Rectal smooth muscle tissue (tissue), 1 donor: ENCODE results near the gene CORO2A.

ENCODE experiments used
- H3K27ac ChIP-seq: one replicate; pipeline ENCODE4 v1.7.0; 2013; ENCODE audit warnings: low read depth, low read length, inconsistent platforms
- H3K27me3 ChIP-seq: one replicate; pipeline ENCODE4 v1.7.0; 2013; ENCODE audit warnings: low read length; ENCODE audit not compliant: control insufficient read depth, insufficient read depth
- H3K36me3 ChIP-seq: one replicate; pipeline ENCODE4 v1.7.0; 2013; ENCODE audit warnings: low read length; ENCODE audit not compliant: control insufficient read depth, insufficient read depth
- H3K4me1 ChIP-seq: one replicate; pipeline ENCODE4 v1.7.0; 2013; ENCODE audit warnings: low read length; ENCODE audit not compliant: control insufficient read depth, insufficient read depth
- H3K4me3 ChIP-seq: one replicate; pipeline ENCODE4 v1.7.0; 2013; ENCODE audit warnings: low read length
- H3K9ac ChIP-seq: one replicate; pipeline ENCODE4 v1.7.0; 2013; ENCODE audit warnings: low read length

The CORO2A gene

GRCh38 chr9:98192503-98193335 is at the start of gene CORO2A:
Gene CORO2A, minus strand, starts transcription at chr9:98192637. Its CDS starts 34,977 bp downstream, at chr9:98157660.
- no peaks in the 10 kb centered on the region for H3K27me3 ChIP-seq
- no peaks in the 10 kb centered on the region for H3K4me1 ChIP-seq
- H3K9ac ChIP-seq, result peak within 1 kb of the TSS; percentile 38
- peak within 1 kb of the TSS; percentile 88 for H3K4me3 ChIP-seq
- no peaks in the 10 kb centered on the region for H3K36me3 ChIP-seq
- H3K27ac ChIP-seq, result no peak within 1 kb of the TSS

- Histone ChIP-seq H3K27ac (no peak overlapping the region), H3K9ac (no peak overlapping the region), H3K36me3 (no peaks in the 10 kb centered on the region), H3K4me1 (no peaks in the 10 kb centered on the region), H3K27me3 (no peaks in the 10 kb centered on the region), H3K4me3 (no peak overlapping the region)
Measured at GRCh38 chr9:98241357-98242300, 49.2 kb upstream of the CORO2A start.

- Histone ChIP-seq H3K4me1 (no peaks in the 10 kb centered on the region), H3K36me3 (no peaks in the 10 kb centered on the region), H3K9ac (no peak overlapping the region), H3K27ac (no peak overlapping the region), H3K4me3 (no peak overlapping the region), H3K27me3 (no peaks in the 10 kb centered on the region)
Measured at GRCh38 chr9:98240475-98240874, 48.0 kb upstream of the CORO2A start.

GRCh38 chr9:98236901-98237487 is 44.6 kb upstream of the CORO2A start:
- no peaks in the 10 kb centered on the region for H3K27me3 ChIP-seq
- H3K4me3 ChIP-seq, result no peak overlapping the region
- no peak overlapping the region for H3K27ac ChIP-seq
- H3K4me1 ChIP-seq, result no peaks in the 10 kb centered on the region
- no peak overlapping the region for H3K9ac ChIP-seq
- H3K36me3 ChIP-seq, result peaks cover 3% of the 10 kb centered on the region

- Histone ChIP-seq H3K9ac (no peak overlapping the region), H3K27me3 (no peaks in the 10 kb centered on the region), H3K27ac (no peak overlapping the region), H3K4me3 (no peak overlapping the region), H3K4me1 (no peaks in the 10 kb centered on the region), H3K36me3 (peaks cover 3% of the 10 kb centered on the region)
Measured at GRCh38 chr9:98235126-98235525, 42.7 kb upstream of the CORO2A start.

GRCh38 chr9:98234245-98234825 is 41.9 kb upstream of the CORO2A start:
- Histone ChIP-seq H3K27me3 (no peaks in the 10 kb centered on the region), H3K9ac (no peak overlapping the region), H3K36me3 (peaks cover 3% of the 10 kb centered on the region), H3K4me1 (no peaks in the 10 kb centered on the region), H3K27ac (no peak overlapping the region), H3K4me3 (no peak overlapping the region)

GRCh38 chr9:98232926-98233325 is 40.5 kb upstream of the CORO2A start:
- Histone ChIP-seq H3K4me3 (no peak overlapping the region), H3K36me3 (peaks cover 6% of the 10 kb centered on the region), H3K27me3 (no peaks in the 10 kb centered on the region), H3K9ac (no peak overlapping the region), H3K27ac (no peak overlapping the region), H3K4me1 (no peaks in the 10 kb centered on the region)

GRCh38 chr9:98231770-98232478 is 39.5 kb upstream of the CORO2A start:
- Histone ChIP-seq H3K36me3 (peaks cover 6% of the 10 kb centered on the region), H3K4me1 (no peaks in the 10 kb centered on the region), H3K27me3 (no peaks in the 10 kb centered on the region), H3K4me3 (no peak overlapping the region), H3K27ac (no peak overlapping the region), H3K9ac (no peak overlapping the region)

- Histone ChIP-seq H3K27me3 (no peaks in the 10 kb centered on the region), H3K4me3 (no peak overlapping the region), H3K4me1 (no peaks in the 10 kb centered on the region), H3K36me3 (peaks cover 9% of the 10 kb centered on the region), H3K27ac (no peak overlapping the region), H3K9ac (no peak overlapping the region)
Measured at GRCh38 chr9:98230789-98231188, 38.4 kb upstream of the CORO2A start.

GRCh38 chr9:98230304-98230703 is 37.9 kb upstream of the CORO2A start:
- no peak overlapping the region for H3K27ac ChIP-seq
- no peaks in the 10 kb centered on the region for H3K27me3 ChIP-seq
- no peak overlapping the region for H3K4me3 ChIP-seq
- no peaks in the 10 kb centered on the region for H3K4me1 ChIP-seq
- peaks cover 14% of the 10 kb centered on the region for H3K36me3 ChIP-seq
- H3K9ac ChIP-seq, result no peak overlapping the region

- no peaks in the 10 kb centered on the region for H3K4me1 ChIP-seq
- H3K27ac ChIP-seq, result no peak overlapping the region
- no peak overlapping the region for H3K9ac ChIP-seq
- H3K36me3 ChIP-seq, result peaks cover 17% of the 10 kb centered on the region
- no peak overlapping the region for H3K4me3 ChIP-seq
- H3K27me3 ChIP-seq, result no peaks in the 10 kb centered on the region
Measured at GRCh38 chr9:98229620-98230019, 37.2 kb upstream of the CORO2A start.

- Histone ChIP-seq H3K27ac (no peak overlapping the region), H3K4me1 (no peaks in the 10 kb centered on the region), H3K9ac (no peak overlapping the region), H3K27me3 (no peaks in the 10 kb centered on the region), H3K36me3 (peaks cover 17% of the 10 kb centered on the region), H3K4me3 (no peak overlapping the region)
Measured at GRCh38 chr9:98229090-98229395, 36.6 kb upstream of the CORO2A start.
